DOHH2 (cell line): ENCODE results near the gene IL10RB.
"Not testable (repeated sequence)": the region's sequence is repeated elsewhere in the genome, so short reads cannot be mapped to it uniquely, and the experiment has no call there.

Source experiments
- CTCF ChIP-seq: fragments of 200-600 bp; sonication (generic); IDR thresholded peaks from one replicate; pipeline ENCODE4 v1.5.1; 2014; ENCODE audit warnings: antibody characterized with exemption, mild to moderate bottlenecking, low read depth, low read length; ENCODE audit not compliant: poor library complexity, severe bottlenecking
- EZH2phosphoT487 ChIP-seq: fragments of 200-600 bp; sonication (generic); IDR thresholded peaks from 2 replicates; pipeline ENCODE4 v1.6.1; 2017; ENCODE audit warnings: borderline replicate concordance, mild to moderate bottlenecking, antibody characterized with exemption, low read length, moderate library complexity, mixed read lengths

- TF ChIP-seq CTCF, EZH2phosphoT487: not testable (repeated sequence)
These were observed 54.8 kb downstream of the IL10RB start for GRCh38 chr21:33321005-33321404.
